Fibroblast of villous mesenchyme (primary cell): ENCODE data around the gene GPC4. TPM values are rescaled to one million over a fixed set of nuclear protein-coding genes. Genes with fewer than 3 reads are reported as not detected.

ENCODE experiments used
- DNase-seq: peaks from one replicate; pipeline ENCODE4 v3.0.0-alpha.2; 2010; ENCODE audit warnings: low read depth
- H3K4me3 ChIP-seq: 2 replicates; pipeline ENCODE4 v1.5.1; 2011; ENCODE audit warnings: low read depth, mild to moderate bottlenecking, low read length
- CTCF ChIP-seq: IDR thresholded peaks from 2 replicates; pipeline ENCODE4 v1.5.1; 2012; ENCODE audit warnings: low read depth, mild to moderate bottlenecking, low read length; ENCODE audit not compliant: insufficient read depth
- total RNA-seq: library from RNA; depleted of rRNA; stranded (reverse); fragments of >200 nt; gene quantifications from 2 replicates; pipeline ENCODE4 v1.2.3, GENCODE V29; 2012

GPC4 gene
- total RNA-seq, 1 donor, result 0.86 TPM

GRCh38 chrX:133364196-133364595 is 51.1 kb downstream of the GPC4 start:
- DNase-seq, result no peak
- no peak overlapping the region for H3K4me3 ChIP-seq
- TF ChIP-seq CTCF, result no peak

GRCh38 chrX:133362538-133362937 is 52.8 kb downstream of the GPC4 start:
- TF ChIP-seq CTCF, result no peak
- no peak overlapping the region for H3K4me3 ChIP-seq
- DNase-seq, result no peak

GRCh38 chrX:133359466-133359865 is 55.8 kb downstream of the GPC4 start:
- no peak for DNase-seq
- no peak overlapping the region for H3K4me3 ChIP-seq
- no peak for TF ChIP-seq CTCF

GRCh38 chrX:133353233-133353632 is 62.1 kb downstream of the GPC4 start:
- no peak overlapping the region for H3K4me3 ChIP-seq
- no peak for DNase-seq
- no peak for TF ChIP-seq CTCF

- no peak overlapping the region for H3K4me3 ChIP-seq
- TF ChIP-seq CTCF, result no peak
- peak; percentile 10 for DNase-seq
Measured at GRCh38 chrX:133350751-133351150, 64.5 kb downstream of the GPC4 start.

- DNase-seq, result no peak
Measured at GRCh38 chrX:133346026-133346425, 69.3 kb downstream of the GPC4 start.

More at GRCh38 chrX:133346026-133346425, 69.3 kb downstream of the GPC4 start:
- H3K4me3 ChIP-seq, result no peak overlapping the region
- no peak for TF ChIP-seq CTCF
